Colonic mucosa (tissue), 4 donors: ENCODE results near the gene FREM1. TPM values are rescaled to one million over a fixed set of nuclear protein-coding genes. Genes with fewer than 3 reads are reported as not detected.

Experiments
- DNase-seq: peaks from one replicate; pipeline ENCODE4 v3.0.0-alpha.2; 2020
- H3K27ac ChIP-seq: fragments of 200-600 bp; one replicate; pipeline ENCODE4 v1.8.0; 2021
- H3K27me3 ChIP-seq: fragments of 200-600 bp; one replicate; pipeline ENCODE4 v1.8.0; 2021
- H3K36me3 ChIP-seq: fragments of 200-600 bp; one replicate; pipeline ENCODE4 v1.8.0; 2021
- H3K4me1 ChIP-seq: fragments of 200-600 bp; one replicate; pipeline ENCODE4 v1.8.0; 2021; ENCODE audit warnings: mild to moderate bottlenecking
- H3K4me3 ChIP-seq: fragments of 200-600 bp; one replicate; pipeline ENCODE4 v1.8.0; 2021
- H3K9ac ChIP-seq, 2 donors: one replicate each; pipeline ENCODE4 v1.7.0; 2013; ENCODE audit warnings: control low read depth in 2 of 2, low read depth in 2 of 2, low read length in 2 of 2
- H3K9me3 ChIP-seq: fragments of 200-600 bp; one replicate; pipeline ENCODE4 v1.8.0; 2021
- intact Hi-C: fragments of 100-400 bp; cut with DNase I; formaldehyde crosslinking; loops from one replicate; pipeline ENCODE4 v1.14.1; 2022
- total RNA-seq, 2 donors: library from RNA; stranded (reverse); fragmentation: NEBNext Ultra II Directional in 1 of 2; extraction: Animal tissue kit (Norgen Biotek cat#: 25700) in 1 of 2; gene quantifications; one replicate each; pipeline ENCODE4 v1.2.1, GENCODE V29; 2021
- TF ChIP-seq, protein P1 (sequence below): fragments of 200-600 bp; IDR thresholded peaks from one replicate; pipeline ENCODE4 v1.8.0; 2022; ENCODE audit warnings: antibody characterized with exemption, mild to moderate bottlenecking
- donor health status: healthy.
- donor health status: DM: no; HTN: no; CAD: no.
- donor health status: DM: no; HTN: no; CAD: no.

The FREM1 gene
- total RNA-seq, 2 donors from 2014 or later: 1.1 to 1.5 TPM

DNA sequence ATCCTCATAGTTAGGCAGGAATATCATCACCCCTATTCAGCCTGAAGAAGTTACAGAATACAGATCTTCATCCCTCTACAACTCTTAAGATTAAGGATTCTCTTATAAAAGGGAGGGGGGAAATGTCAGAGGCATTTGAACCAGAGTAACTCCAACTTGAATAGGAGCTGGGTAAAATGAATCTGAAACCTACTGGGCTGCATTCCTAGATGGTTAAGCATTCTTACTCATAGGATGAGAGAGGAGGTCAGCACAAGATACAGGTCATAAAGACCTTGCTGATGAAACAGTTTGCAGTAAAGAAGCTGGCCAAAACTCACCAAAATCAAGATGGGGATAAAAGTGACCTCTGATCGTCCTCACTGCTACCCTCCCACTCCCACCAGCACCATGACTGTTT is 14.4 kb downstream of the FREM1 start:
- Histone ChIP-seq H3K9ac (no peak overlapping the region), H3K4me3 (no peak overlapping the region), H3K27ac (no peak overlapping the region), H3K27me3 (no peaks in the 10 kb centered on the region), H3K9me3 (no peaks in the 10 kb centered on the region), H3K4me1 (no peaks in the 10 kb centered on the region), H3K36me3 (no peaks in the 10 kb centered on the region)
- DNase-seq: no peak
- intact Hi-C loops: no loop called here
- TF ChIP-seq, protein P1, sequence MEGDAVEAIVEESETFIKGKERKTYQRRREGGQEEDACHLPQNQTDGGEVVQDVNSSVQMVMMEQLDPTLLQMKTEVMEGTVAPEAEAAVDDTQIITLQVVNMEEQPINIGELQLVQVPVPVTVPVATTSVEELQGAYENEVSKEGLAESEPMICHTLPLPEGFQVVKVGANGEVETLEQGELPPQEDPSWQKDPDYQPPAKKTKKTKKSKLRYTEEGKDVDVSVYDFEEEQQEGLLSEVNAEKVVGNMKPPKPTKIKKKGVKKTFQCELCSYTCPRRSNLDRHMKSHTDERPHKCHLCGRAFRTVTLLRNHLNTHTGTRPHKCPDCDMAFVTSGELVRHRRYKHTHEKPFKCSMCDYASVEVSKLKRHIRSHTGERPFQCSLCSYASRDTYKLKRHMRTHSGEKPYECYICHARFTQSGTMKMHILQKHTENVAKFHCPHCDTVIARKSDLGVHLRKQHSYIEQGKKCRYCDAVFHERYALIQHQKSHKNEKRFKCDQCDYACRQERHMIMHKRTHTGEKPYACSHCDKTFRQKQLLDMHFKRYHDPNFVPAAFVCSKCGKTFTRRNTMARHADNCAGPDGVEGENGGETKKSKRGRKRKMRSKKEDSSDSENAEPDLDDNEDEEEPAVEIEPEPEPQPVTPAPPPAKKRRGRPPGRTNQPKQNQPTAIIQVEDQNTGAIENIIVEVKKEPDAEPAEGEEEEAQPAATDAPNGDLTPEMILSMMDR: no peak

DNA sequence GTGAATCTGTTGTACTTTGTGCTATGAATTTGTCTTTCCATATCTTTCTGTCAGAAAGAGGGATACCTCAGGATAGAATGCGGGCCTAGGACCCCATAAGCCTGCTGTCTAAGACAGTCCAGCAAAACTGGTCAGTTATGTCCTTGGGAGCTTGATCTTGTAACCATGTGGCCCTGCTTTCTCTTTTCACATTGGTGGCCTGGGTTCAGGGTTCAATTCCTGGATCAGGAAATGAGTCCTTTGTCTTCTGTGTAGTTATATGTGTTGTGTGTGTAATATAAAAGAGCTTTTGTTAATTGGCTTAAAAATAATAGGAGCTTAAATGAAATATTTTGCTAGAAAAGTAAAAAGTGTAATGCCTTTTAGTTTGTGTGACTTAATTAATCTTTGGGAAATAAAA is 16.9 kb downstream of the FREM1 start:
- intact Hi-C loops: no loop called here
- Histone ChIP-seq H3K27me3 (no peaks in the 10 kb centered on the region), H3K27ac (no peak overlapping the region), H3K9me3 (no peaks in the 10 kb centered on the region), H3K36me3 (no peaks in the 10 kb centered on the region), H3K9ac (no peak overlapping the region), H3K4me1 (no peaks in the 10 kb centered on the region), H3K4me3 (no peak overlapping the region)
- TF ChIP-seq, protein P1: no peak
- no peak for DNase-seq

DNA sequence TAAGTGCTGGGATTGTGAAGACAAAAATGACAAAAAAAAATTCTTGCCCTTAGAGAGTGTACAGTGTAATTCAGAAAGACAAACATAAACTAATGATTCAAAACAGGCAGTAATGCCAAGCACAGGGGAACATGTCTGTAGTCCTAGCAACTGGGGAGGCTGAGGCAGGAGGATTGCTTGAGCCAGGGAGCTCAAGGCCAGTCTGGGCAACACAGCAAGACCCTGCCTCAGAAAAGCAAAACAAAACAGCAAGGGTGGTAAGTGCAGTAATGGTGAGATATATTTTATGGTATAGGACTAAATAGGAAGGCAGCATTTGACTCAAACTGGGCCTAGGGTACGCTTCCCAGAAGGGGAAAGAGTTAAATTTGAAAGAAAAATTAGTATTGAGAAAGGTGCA is 18.9 kb downstream of the FREM1 start:
- no peak overlapping the region for H3K9ac ChIP-seq
- H3K4me1 ChIP-seq: no peaks in the 10 kb centered on the region
- H3K27ac ChIP-seq: no peak overlapping the region
- no peak overlapping the region for H3K4me3 ChIP-seq
- intact Hi-C loops: no loop called here
- no peaks in the 10 kb centered on the region for H3K9me3 ChIP-seq
- H3K27me3 ChIP-seq: no peaks in the 10 kb centered on the region
- no peak for DNase-seq
- TF ChIP-seq, protein P1: no peak
- H3K36me3 ChIP-seq: no peaks in the 10 kb centered on the region

DNA sequence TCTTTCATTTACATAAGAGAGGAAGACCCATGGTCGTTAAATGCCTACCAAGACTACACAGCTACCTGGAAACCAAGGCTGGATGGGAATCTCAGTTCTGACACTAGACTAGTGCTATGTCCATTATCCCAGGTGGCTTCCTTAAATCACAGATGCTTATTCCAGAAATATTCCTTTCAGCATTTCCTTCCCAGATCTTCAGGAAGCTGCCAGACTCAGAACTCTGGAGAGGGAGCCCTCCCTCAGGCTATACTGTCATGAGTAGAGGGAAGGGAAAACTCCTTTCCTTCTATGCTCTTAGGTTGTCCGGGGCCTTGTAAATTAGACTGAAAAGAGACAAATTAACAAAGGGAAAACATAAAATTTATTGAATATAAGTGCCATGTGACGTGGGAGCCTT is 20.8 kb downstream of the FREM1 start:
- no peaks in the 10 kb centered on the region for H3K9me3 ChIP-seq
- TF ChIP-seq, protein P1: no peak
- H3K27me3 ChIP-seq: no peaks in the 10 kb centered on the region
- no peak for DNase-seq
- no peaks in the 10 kb centered on the region for H3K4me1 ChIP-seq
- no peak overlapping the region for H3K27ac ChIP-seq
- intact Hi-C loops: loop anchor here (10.0 kb wide), 1 partner anchor 105 kb away; no protein-coding TSS in a partner anchor
- no peaks in the 10 kb centered on the region for H3K36me3 ChIP-seq
- H3K9ac ChIP-seq: no peak overlapping the region
- H3K4me3 ChIP-seq: no peak overlapping the region

DNA sequence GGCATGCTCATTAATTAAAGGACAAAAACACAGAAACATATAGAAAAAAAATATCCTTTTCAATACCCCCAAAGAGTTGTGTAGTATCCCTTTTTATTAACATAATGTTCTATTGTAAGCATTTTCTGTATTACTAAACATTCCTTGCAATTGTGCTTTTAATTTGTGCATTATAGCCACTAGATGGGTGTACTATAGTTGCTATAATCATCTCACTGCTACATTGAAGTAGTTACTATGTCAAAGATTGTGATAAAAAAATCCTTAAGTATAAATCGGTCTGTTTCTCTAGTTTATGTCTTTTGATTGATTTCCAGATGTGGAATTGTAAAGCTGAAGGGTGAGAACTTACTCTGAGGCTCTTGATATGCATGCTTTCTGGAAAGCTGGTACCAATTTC is 21.4 kb downstream of the FREM1 start:
- no peaks in the 10 kb centered on the region for H3K9me3 ChIP-seq
- H3K27me3 ChIP-seq: no peaks in the 10 kb centered on the region
- H3K27ac ChIP-seq: no peak overlapping the region
- DNase-seq: no peak
- H3K4me1 ChIP-seq: no peaks in the 10 kb centered on the region
- no peak overlapping the region for H3K4me3 ChIP-seq
- intact Hi-C loops: loop anchor here (10.0 kb wide), 1 partner anchor 106 kb away; no protein-coding TSS in a partner anchor
- H3K9ac ChIP-seq: no peak overlapping the region
- no peaks in the 10 kb centered on the region for H3K36me3 ChIP-seq
- TF ChIP-seq, protein P1: no peak
